Heart left ventricle (tissue), 13 donors: ENCODE data around the gene CADM2.

Experiments
- POLR2A ChIP-seq, 2 donors: fragments of 450-650 bp; IDR thresholded peaks; one replicate each; pipeline ENCODE4 v1.6.1; 2017; ENCODE audit warnings: antibody characterized with exemption in 2 of 2, mild to moderate bottlenecking in 2 of 2, moderate library complexity in 2 of 2
- TF ChIP-seq, protein P1 (sequence below), 12 donors: fragments of 200-600 bp; sonication (generic) in 4 of 12; IDR thresholded peaks; one replicate each; pipeline versions ENCODE4 v1.5.0 to v1.8.0; 2018 to 2022; ENCODE audit warnings: antibody characterized with exemption in 12 of 12, mild to moderate bottlenecking in 5 of 12
- donor health status: ischemic (EF 13 %, LVEDD 7.1; RV severe dilation, severe dysfunction).
- donor health status: DM: no; HTN: yes; CAD: no.
- donor health status: DM: no; HTN: no; CAD: no.
- donor health status: ischemic (EF 25% LVEDD 6.9; RV normal size, moderate dysfunction).
- donor health status: ischemic (EF 25% LVEDD 5.7; RV mildly dilated, moderate dysfunction).
- donor health status: ischemic (EF 35%, LVEDD 5.7; RV mildly dilated, moderate dysfunction).
- donor health status: nonischemic (EF 11% LVEDD 7.7; RV severe dilation, severe dysfunction).
- donor health status: DM: yes; HTN: yes; CAD: no.
- donor health status: PGD.
- donor health status: ischemic (EF 29% LVEDD 5.4; RV normal size, mild dysfunction).
- donor health status: nonischemic (EF 23%, LVEDD 6.1; RV moderate dilation, normal function).

DNA sequence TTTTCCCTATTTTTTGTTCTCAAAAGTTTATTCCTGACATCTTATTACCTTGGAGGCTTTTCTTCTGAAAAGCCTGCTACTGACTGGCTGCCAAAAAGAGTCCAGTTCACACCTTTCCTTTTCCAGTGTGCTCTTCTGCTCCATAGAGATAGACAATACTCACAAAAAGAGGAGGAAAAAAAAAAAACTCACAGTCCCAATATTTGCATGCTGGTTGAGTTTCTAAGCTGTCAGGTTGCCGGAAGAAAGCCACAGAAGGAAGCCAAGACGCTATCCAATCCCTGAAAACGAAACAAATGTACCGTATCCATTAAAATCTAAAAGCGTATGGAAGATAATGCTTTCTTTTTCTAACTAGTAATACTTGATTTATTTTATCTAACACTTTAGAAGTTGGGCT lies 299.5 kb downstream of the CADM2 start:
- TF ChIP-seq POLR2A (IDR thresholded peaks at IDR 0.05), result no peak
- TF ChIP-seq, protein P1, sequence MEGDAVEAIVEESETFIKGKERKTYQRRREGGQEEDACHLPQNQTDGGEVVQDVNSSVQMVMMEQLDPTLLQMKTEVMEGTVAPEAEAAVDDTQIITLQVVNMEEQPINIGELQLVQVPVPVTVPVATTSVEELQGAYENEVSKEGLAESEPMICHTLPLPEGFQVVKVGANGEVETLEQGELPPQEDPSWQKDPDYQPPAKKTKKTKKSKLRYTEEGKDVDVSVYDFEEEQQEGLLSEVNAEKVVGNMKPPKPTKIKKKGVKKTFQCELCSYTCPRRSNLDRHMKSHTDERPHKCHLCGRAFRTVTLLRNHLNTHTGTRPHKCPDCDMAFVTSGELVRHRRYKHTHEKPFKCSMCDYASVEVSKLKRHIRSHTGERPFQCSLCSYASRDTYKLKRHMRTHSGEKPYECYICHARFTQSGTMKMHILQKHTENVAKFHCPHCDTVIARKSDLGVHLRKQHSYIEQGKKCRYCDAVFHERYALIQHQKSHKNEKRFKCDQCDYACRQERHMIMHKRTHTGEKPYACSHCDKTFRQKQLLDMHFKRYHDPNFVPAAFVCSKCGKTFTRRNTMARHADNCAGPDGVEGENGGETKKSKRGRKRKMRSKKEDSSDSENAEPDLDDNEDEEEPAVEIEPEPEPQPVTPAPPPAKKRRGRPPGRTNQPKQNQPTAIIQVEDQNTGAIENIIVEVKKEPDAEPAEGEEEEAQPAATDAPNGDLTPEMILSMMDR (IDR thresholded peaks at IDR 0.05), result no peak
